IPS-18a (cell line): ENCODE measurements around the gene HNF1A.
"Not testable (repeated sequence)": the region's sequence is repeated elsewhere in the genome, so short reads cannot be mapped to it uniquely, and the experiment has no call there.

Source experiments
- H3K27ac ChIP-seq: one replicate; pipeline ENCODE4 v1.5.1; 2013; ENCODE audit warnings: low read length
- H3K27me3 ChIP-seq: one replicate; pipeline ENCODE4 v1.6.1; 2013; ENCODE audit warnings: mild to moderate bottlenecking, low read length; ENCODE audit not compliant: control insufficient read depth, insufficient read depth
- H3K36me3 ChIP-seq: one replicate; pipeline ENCODE4 v1.6.1; 2013; ENCODE audit warnings: low read depth, low read length; ENCODE audit not compliant: control insufficient read depth
- H3K4me1 ChIP-seq: one replicate; pipeline ENCODE4 v1.6.1; 2013; ENCODE audit warnings: low read depth, low read length; ENCODE audit not compliant: control insufficient read depth
- H3K4me3 ChIP-seq: one replicate; pipeline ENCODE4 v1.5.1; 2013; ENCODE audit warnings: low read length
- H3K9ac ChIP-seq: one replicate; pipeline ENCODE4 v1.6.1; 2013; ENCODE audit warnings: mild to moderate bottlenecking, low read length, moderate library complexity
- H3K9me3 ChIP-seq: one replicate; pipeline ENCODE4 v1.6.1; 2013; ENCODE audit warnings: low read depth, low read length; ENCODE audit not compliant: control insufficient read depth

HNF1A gene

DNA sequence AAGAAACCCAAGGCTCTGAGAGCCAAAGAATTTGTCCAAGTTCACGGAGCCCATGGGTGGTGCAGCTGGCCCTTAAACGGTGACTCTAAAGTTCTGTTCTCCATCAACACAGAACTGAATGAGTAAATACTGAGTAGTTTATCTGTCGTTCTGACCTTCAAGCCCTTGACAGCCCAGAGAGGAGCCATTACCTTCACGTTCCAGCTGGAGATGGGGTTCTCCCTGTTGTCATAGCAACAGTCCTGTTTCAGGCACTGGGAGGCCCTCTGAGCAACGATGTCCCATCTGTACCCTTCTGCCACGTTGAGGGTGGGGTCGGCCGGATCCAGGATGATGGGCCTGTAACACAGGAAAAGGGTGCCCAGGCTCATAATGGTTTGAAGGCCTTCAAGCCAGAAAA lies 45.5 kb downstream of the HNF1A start:
- no peak overlapping the region for H3K4me3 ChIP-seq
- H3K9me3 ChIP-seq: no peaks in the 10 kb centered on the region
- no peak overlapping the region for H3K27ac ChIP-seq
- no peaks in the 10 kb centered on the region for H3K36me3 ChIP-seq
- no peaks in the 10 kb centered on the region for H3K4me1 ChIP-seq
- H3K9ac ChIP-seq: no peak overlapping the region
- H3K27me3 ChIP-seq: no peaks in the 10 kb centered on the region

DNA sequence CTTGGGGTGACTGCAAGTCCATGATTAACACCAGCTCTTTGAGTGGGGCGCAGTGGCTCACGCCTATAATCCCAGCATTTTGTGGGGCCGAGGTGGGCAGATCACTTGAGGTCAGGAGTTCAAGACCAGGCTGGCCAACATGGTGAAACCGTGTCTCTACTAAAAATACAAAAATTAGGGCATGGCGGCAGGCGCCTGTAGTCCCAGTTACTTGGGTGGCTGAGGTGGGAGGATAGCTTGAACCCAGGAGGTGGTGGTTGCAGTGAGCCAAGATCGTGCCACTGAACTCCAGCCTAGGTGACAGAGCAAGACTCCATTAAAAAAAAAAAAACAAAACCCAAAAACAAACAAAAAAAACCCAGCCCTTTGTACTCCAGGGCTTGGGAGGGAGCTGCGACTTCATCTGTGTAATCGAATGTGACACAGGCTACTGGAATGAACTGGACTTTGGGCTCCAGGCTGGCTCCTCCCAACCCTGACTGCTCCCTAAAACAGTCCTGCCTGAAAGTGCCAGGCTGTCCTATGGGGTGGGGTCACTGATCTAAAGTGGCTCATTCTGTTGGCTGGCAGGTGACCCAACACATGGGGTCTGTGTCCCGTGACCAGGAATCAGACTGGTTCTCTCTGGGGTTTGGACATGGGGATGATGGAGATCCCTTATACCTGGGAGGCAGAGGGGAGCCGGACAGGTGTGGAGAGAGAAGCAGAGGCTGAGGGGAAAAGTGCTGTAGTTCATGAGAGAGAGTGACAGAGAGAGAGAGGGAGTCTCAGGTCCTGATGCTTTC lies 47.3 kb downstream of the HNF1A start:
- Histone ChIP-seq H3K9me3 (no peaks in the 10 kb centered on the region), H3K27me3 (no peaks in the 10 kb centered on the region), H3K9ac (no peak overlapping the region), H3K36me3 (no peaks in the 10 kb centered on the region), H3K27ac (no peak overlapping the region), H3K4me1 (no peaks in the 10 kb centered on the region), H3K4me3 (no peak overlapping the region)

DNA sequence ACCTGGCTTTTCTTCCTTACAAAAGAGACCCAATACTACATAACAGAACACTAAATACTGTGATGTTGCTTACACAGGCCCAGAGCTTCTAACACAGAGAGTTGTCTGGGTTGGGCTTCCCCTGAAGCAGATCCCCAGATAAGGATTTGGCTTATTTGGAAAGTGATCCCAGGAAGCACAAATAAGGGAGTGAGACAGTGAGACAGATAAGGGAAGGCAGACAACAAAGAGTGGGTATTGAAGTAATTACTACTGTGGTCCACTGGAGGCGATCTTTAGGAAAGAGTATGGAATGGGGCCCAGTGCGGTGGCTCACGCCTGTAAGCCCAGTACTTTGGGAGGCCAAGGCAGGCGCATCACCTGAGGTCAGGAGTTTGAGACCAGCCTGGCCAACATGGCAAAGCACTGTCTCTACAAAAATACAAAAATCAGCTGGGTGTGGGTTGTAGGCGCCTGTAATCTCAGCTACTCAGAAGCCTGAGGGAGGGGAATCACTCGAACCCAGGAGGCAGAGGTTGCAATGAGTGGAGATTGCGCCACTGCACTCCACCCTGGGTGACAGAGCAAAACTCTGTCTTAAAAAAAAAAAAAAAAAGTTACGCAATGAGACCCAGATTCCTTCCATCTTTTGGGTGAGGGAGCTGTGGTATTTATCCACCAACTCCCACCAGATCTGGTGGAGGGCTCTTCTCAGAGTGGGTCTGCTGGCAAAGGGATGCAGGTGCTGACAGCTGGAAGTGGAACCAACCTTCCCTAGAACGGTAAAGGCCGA lies 48.1 kb downstream of the HNF1A start:
- no peaks in the 10 kb centered on the region for H3K9me3 ChIP-seq
- H3K9ac ChIP-seq: no peak overlapping the region
- no peaks in the 10 kb centered on the region for H3K36me3 ChIP-seq
- no peaks in the 10 kb centered on the region for H3K27me3 ChIP-seq
- H3K27ac ChIP-seq: no peak overlapping the region
- H3K4me1 ChIP-seq: peaks cover 3% of the 10 kb centered on the region
- H3K4me3 ChIP-seq: no peak overlapping the region

DNA sequence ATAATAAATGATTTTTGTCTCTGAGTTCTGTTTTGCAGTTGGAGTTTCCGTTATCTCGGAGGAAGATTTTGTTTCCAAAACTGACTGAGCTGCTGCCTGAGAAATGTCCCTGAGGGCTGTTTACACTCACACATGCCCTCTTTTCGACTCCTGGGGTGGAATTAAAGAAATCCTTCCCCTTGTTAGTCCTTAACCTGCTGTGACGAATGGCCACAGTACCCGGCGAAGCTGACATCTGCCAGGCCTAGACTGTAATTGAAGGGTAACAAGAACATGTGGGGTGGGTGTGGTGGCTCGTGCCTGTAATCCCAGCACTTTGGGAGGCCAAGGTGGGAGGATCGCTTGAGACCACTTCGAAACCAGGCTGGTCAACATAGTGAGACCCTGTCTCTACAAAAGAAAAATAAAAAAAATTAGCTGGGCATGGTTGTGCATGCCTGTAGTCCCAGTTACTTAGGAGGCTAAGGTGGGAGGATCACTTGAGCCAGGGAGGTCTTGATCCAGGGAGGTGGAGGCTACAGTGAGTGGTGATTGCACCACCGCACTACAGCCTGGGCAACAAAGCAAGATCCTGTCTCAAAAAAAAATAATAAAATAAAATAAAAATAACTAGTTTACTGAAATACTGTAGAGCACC lies 52.4 kb downstream of the HNF1A start:
- Histone ChIP-seq H3K9ac (no peak overlapping the region), H3K4me1 (peaks cover 3% of the 10 kb centered on the region), H3K27ac (no peak overlapping the region), H3K4me3 (no peak overlapping the region), H3K36me3 (no peaks in the 10 kb centered on the region), H3K27me3 (no peaks in the 10 kb centered on the region), H3K9me3 (no peaks in the 10 kb centered on the region)

DNA sequence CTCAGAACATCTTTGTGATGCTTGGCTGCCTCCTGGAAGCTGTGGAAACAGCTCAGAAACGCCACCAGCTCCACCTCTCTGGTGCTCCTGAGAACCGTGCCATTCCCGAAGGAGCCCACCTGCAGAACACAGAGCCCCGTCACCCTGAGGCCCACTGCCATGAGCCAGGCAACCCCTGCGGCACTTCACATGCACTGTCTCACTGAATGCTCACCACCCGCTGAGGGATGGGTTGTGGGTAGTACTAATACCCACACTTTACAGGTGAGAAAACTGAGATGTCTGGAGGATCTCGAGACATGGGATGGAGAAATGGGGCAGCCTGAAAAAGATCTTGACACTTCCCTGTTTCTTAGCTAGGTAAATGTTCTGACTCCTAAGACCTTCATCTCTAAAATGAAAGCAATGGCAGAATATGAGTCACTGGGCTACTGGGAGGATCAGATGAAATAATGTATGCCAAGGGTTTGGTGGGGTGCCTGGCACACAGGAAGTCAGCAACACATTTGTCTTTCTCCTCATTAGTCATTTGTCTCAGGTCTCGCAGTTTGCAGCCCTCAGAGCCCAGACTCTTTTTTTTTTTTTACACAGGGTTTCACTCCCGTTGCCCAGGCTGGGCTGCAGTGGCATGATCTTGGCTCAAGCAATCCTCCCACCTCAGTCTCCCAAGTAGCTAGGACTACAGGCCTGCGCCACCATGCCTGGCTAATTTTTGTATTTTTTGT lies 55.4 kb downstream of the HNF1A start:
- H3K27ac ChIP-seq: no peak overlapping the region
- peaks cover 3% of the 10 kb centered on the region for H3K4me1 ChIP-seq
- H3K9me3 ChIP-seq: no peaks in the 10 kb centered on the region
- no peaks in the 10 kb centered on the region for H3K27me3 ChIP-seq
- H3K36me3 ChIP-seq: no peaks in the 10 kb centered on the region
- H3K9ac ChIP-seq: no peak overlapping the region
- H3K4me3 ChIP-seq: no peak overlapping the region

DNA sequence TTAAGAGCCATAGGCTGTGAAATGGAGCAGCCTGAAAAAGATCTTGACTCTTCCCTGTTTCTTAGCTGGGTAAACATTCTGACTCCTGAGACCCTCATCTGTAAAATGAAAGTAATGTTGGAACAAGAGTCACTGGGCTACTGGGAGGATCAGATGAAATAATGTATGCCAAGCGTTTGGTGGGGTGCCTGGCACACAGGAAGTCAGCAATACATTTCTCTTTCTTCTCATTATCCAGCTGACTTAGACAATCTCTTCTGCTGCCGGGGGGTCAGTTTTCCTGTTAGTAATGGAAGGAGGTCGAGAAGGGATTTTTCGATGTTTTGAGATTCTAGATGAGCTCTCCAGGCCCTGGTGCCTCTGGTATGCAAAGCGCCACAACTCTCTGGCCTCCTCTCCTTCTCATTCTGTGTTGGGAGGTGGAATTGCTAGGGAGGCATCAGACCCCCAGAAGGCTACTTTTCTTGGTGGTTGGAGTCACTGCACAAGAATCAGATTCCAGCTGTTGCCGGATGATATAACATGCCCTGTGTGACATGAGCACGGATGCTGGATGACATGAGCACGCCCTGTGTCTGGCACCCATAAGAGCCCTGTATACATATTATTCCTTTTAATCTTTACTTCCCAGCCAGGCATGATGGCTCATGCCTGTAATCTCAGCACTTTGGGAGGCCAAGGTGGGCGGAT lies 56.4 kb downstream of the HNF1A start:
- Histone ChIP-seq H3K9me3 (no peaks in the 10 kb centered on the region), H3K27ac (no peak overlapping the region), H3K36me3 (no peaks in the 10 kb centered on the region), H3K9ac (no peak overlapping the region), H3K27me3 (no peaks in the 10 kb centered on the region), H3K4me1 (peaks cover 3% of the 10 kb centered on the region), H3K4me3 (no peak overlapping the region)

DNA sequence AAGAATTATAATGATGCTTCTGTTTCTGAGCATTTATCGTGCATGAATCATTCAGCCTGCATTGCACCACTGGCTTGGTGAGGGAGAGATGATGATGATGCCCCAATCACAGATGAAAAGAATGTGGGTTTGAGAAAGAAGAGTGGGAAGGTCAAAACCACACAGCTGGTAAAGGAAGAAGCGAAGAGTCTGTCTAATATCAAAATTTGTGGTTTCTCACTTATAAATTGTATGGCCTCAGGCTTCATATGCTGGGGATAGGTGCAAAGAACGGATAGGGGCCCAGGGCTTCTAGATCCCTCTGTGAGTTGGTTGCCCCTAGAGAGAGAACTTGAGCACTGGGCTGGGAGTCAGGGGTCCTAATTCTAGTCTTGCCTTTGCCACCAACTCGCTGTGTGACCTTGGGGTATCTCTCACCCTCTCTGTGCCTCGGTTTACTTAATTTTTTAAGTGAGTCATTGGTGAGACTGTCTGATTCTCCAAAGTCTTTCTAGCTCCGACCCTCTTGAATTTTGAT lies 58.5 kb downstream of the HNF1A start:
- Histone ChIP-seq H3K9ac (no peak overlapping the region), H3K36me3 (no peaks in the 10 kb centered on the region), H3K4me1 (no peaks in the 10 kb centered on the region), H3K9me3 (no peaks in the 10 kb centered on the region), H3K27ac (no peak overlapping the region), H3K27me3 (no peaks in the 10 kb centered on the region), H3K4me3 (no peak overlapping the region)

DNA sequence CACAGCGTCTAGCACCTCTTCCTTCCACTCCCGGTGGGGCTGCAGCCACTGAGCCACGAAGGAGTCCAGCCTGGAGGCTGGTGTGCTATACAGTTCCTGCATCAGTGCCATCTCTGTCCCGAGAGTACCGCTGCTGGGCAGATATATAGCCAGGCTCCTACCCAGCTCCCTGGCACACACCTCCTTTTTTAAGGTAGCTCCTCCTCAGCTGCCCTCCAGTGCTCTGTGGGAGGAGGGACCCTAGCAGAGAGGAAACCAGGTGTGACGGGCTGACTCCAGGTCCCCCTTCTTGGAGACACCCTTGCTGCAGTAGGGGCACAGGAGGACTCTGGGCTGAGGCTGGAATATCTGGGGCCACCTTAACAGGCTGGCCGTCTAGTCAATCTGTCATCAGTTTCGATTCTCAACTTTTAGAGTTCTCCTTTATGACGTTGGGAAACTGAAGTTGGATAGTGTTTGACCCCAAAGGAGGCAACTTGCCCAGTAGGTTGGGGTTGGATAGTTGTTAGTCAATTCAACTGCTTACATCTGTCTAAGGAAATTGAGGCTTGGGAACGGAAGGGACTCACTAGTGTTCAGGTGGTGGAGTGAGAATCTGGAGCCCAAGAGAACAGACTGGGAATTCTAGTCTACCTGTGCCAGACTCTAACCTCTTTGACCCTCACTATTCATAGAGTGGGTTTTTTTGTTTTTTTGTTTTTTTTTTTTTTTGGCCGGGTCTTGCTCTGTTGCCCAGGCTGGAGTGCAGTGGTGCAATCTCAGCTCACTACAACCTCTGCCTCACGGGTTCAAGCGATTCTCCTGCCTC lies 60.7 kb downstream of the HNF1A start, which contains the start of gene OASL:
TSS of gene OASL (minus strand) at position 386 of the 808 bp plus-strand sequence. CDS start at position 111, 275 bp downstream.
- no peak within 1 kb of the TSS for H3K27ac ChIP-seq
- no peak within 1 kb of the TSS for H3K9ac ChIP-seq
- H3K4me1 ChIP-seq: no peaks in the 10 kb centered on the region
- no peaks in the 10 kb centered on the region for H3K27me3 ChIP-seq
- H3K9me3 ChIP-seq: no peaks in the 10 kb centered on the region
- no peak within 1 kb of the TSS for H3K4me3 ChIP-seq
- H3K36me3 ChIP-seq: no peaks in the 10 kb centered on the region

DNA sequence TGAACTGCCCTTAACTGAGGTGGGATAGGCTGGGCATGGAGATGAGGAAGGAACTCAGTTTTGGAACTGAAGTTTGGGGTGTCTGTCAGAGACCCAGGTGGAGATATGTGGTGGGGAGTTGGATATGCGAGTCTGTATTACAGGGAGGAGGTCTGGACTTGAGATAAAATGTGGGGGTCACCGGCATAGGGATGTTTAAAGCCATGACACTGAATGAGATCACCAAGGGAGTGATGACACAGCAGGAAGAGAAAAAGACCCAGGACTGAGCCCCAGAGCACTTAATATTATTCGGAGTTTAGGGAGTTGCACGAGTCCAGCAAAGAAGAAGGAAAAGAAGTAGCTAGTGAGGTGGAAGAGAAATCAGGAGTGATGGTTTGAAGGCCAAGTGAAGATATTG lies 64.7 kb downstream of the HNF1A start:
- Histone ChIP-seq H3K4me1 (no peaks in the 10 kb centered on the region), H3K9ac (no peak overlapping the region), H3K9me3 (no peaks in the 10 kb centered on the region), H3K4me3 (no peak overlapping the region), H3K27me3 (no peaks in the 10 kb centered on the region), H3K27ac (no peak overlapping the region), H3K36me3 (no peaks in the 10 kb centered on the region)

DNA sequence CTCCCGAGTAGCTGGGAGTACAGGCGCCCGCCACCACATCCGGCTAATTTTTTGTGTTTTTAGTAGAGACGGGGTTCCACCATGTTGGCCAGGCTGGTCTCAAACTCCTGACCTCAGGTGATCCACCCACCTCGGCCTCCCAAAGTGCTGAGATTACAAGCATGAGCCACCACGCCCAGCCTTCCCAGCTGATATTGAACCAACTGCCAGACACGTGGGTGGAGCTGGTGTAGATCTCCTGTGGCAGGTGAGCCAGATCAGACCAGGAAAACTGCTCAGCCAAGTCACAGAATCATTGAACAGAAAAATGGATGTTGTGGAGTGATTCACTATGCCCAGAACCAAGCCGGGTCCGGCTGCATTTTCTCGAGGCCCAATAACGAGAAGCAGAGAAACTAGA lies 69.1 kb downstream of the HNF1A start:
- H3K27ac ChIP-seq, H3K4me3 ChIP-seq, H3K36me3 ChIP-seq, H3K9me3 ChIP-seq, H3K27me3 ChIP-seq, H3K4me1 ChIP-seq, H3K9ac ChIP-seq: not testable (repeated sequence)
